ENCODE measurements around the gene CHTOP.

CHTOP gene

DNA sequence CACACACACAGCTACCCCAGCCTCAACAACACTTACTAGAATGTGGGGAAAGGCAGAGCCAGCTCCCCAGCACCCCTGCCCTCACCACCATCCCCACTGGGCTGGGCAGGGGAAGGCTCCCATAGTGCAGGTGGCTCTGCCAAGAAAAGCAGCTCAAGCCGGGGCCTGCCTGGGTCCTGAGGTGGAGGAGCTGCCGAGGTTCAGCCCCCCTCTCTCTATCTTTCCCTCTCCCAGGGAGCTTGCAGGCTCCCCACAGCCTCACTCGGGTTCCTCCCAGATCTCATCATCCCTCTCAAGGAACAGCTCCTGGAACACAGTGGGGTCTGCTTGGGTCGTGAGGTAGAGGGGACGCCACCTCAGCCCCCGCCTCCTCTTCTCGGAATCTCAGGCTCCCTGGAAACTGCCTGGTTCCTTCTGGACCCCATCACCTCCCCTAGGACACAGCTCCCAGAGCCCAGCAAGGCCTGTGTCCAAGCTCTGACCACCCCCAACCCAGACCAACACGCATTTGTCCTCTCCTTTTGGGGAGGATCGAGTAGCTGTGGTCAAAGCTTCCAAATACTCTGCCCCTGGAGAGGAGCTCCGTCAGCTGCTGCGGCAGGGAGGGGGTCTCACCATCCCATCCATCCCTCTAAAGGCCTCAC lies 21.6 kb upstream of the CHTOP start:
- in situ Hi-C loops (cut with HindIII; ENCODE audit: low sequenced_read_pairs): no loop called here

DNA sequence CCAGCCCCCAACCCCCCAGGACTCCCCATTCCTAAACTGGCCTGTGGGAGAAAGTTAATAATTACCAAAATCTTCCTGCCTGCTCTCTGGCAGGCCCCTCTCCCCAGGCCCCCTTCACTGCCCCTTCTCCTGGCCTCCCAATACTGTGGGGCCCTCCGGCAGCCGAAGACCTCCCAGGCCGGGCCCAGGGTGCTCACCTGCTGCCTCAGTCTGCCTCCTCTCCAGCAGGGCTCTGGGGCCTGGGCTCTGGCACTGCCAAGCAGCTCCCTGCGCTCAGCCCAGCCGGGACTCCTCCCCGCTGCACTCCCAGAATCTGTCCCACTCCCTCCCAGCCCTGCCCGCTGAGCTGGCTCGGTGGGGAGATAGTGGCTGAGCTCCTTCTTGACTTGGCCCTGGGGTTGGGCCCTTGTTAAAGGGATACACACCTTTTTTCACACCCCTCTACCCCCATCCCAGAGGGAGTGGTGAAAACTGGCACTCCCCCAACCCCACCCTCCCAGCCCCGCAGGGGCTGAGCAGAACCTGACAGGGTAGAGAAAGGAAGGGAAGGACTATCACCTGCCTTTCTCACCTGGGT lies 21.0 kb upstream of the CHTOP start, which contains the start of gene S100A16:
S100A16 (minus strand) TSS at position 383 of the 577 bp plus-strand sequence. CDS start 4,986 bp downstream, outside the sequence.
- in situ Hi-C loops (cut with HindIII; ENCODE audit: low sequenced_read_pairs): no loop called here

DNA sequence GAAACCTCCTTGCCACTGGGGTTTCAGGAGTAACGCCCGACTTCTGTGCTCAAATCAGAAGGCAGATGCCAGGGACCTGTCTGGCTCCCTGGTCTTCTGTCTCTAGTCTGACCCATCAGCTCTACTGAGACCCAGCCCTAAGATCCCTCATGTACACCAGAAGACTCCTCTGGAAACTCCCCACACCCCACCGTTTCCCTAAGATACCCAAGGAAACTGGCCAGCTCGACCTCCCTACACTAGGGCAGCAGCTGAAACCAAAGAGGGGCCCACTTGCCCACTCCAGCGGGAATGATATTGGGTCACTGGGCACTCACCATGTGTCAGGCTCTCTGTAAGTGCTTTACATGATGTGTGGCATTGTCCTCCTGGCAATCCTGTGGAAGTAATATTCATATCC lies 20.5 kb upstream of the CHTOP start:
- in situ Hi-C loops (cut with HindIII; ENCODE audit: low sequenced_read_pairs): no loop called here

GRCh38 chr1:153614189-153614900 lies 19.5 kb upstream of the CHTOP start:
- in situ Hi-C loops (cut with HindIII; ENCODE audit: low sequenced_read_pairs): no loop called here

GRCh38 chr1:153614906-153615305 lies 19.0 kb upstream of the CHTOP start:
- in situ Hi-C loops (cut with HindIII; ENCODE audit: low sequenced_read_pairs): no loop called here

DNA sequence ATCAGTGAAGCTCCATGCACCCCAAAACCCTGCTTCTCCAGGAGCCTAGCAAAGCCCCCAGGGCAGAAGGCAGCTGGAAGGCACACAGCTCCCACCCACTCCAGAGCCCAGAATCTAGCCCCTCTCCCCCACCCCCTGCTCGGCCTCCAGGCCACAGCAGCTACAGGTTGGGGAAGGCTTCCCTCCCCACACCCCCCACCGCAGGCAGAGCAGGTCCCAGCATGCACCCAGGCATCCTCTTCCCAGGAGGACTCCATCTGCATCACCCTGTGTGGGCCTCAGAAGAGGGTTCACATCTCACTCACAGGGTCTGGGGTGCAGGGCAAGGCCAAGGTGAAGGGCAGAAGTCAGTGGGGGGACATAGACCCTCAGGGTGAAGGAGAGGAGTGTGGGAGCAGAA lies 18.5 kb upstream of the CHTOP start:
- in situ Hi-C loops (cut with HindIII; ENCODE audit: low sequenced_read_pairs): no loop called here

- in situ Hi-C loops (cut with HindIII; ENCODE audit: low sequenced_read_pairs): no loop called here
These were observed 17.5 kb upstream of the CHTOP start, which contains the start of gene S100A14 for GRCh38 chr1:153616144-153616916. Gene S100A14, minus strand, starts transcription at chr1:153616325. Its CDS starts 467 bp downstream, at chr1:153615858.

- in situ Hi-C loops (cut with HindIII; ENCODE audit: low sequenced_read_pairs): no loop called here
These were observed 17.0 kb upstream of the CHTOP start for GRCh38 chr1:153616917-153617311.

DNA sequence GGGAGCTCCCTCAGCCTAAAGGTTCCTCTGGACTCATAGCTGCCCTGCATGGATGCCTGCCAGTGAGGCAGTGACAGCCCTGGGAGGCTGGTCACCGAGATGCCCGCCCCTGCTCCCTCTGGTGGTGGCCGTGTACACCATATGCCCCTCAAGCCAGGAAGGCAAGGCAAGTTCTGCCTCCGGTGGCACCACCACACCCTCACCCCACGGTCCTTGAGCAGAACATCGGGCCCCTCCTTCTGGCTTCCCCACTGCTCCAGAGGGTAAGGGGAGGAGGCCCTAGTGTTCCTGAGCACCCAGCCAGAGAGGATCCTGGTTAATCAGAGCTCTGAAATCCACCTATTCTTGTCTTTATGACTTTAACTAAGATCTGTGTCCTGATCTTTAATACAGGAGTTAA lies 16.2 kb upstream of the CHTOP start:
- in situ Hi-C loops (cut with HindIII; ENCODE audit: low sequenced_read_pairs): no loop called here

- in situ Hi-C loops (cut with HindIII; ENCODE audit: low sequenced_read_pairs): no loop called here
These were observed 14.7 kb upstream of the CHTOP start for GRCh38 chr1:153619171-153619570.

DNA sequence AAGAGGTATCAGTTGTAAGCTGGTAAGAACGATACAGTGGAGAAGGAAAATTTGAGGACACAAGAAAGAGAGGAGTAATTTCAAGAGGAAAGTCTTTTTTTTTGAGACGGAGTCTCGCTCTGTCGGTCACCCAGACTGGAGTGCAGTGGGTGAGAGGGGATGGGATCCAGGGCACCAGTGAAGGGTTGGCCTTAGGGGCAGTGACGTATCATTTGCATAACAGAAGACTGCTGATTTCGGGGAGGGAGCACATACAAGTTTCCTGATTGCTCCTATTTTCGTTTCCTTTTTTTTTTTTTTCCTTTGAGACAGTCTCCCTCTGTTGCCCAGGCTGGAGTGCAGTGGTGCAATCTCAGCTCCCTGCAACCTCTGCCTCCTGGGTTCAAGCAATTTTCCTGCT lies 10.8 kb upstream of the CHTOP start:
- in situ Hi-C loops (cut with HindIII; ENCODE audit: low sequenced_read_pairs): no loop called here

DNA sequence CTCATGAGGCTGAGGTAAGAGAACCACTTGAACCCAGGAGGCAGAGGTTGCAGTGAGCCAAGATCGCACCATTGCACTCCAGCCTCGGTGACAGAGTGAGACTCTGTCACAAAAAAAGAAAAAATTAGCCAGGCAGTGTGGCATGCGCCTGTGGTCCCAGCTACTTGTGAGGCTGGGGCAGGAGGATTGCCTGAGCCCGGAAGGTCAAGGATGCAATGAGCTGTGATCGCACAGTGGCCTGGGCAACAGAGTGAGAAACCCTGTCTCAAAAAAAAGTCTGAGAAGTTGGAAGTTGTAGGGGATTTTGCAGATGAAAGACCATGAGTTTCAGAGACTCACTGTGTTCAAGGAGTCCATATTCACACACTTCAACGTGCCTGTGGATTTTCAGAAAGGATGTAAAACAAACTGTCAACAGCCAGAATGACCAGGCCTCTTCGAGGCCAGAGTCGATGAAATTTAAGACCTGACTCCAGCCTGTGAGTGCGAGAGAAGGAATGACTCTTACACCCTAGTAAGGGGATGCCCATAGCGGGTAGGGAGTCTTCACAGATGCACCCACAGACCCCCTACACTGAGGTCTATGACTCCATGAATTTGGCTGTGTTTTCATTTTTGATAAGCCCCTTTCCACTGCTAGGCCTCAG lies 8.8 kb upstream of the CHTOP start:
- in situ Hi-C loops (cut with HindIII; ENCODE audit: low sequenced_read_pairs): no loop called here

- in situ Hi-C loops (cut with HindIII; ENCODE audit: low sequenced_read_pairs): no loop called here
These were observed 7.4 kb upstream of the CHTOP start for GRCh38 chr1:153626477-153626903.

DNA sequence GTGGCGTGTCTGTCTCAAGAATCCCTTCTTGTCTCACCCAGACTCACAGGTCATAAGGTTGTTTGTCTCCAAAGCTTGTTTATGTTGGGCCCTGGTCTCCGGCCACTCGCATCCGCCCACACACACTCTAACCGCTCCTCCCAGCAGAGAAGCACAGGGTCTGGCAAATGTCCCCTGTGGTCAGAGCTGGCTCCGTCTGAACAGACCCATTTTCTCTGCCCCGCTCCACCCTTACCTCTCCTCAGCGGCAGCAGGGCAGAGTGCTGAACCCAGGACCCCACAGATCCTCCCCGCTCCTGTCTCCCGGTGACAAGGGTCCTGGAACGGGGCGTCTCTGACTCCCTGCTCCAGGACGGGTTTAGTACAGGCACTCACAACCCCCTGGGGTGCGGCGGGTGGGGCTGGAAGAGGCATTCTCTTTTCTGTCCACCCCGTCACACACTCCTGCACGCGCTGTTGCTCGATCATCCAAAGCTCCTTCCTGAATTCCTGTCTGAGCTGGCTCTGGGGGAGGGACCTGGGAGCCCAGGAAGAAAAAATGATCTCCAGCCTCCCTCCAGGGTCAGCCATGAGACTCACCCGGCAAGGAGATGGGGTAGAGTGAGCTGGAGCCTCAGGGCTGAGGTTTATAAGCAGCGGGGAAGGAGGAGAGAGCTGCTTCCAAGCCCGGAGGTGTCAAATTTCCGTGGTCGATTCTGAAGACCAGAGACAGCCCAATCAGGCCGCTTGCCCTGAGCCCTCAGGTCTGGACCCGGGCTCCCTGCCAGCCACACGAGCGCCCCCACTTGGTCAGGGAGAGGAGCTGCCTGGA lies 6.8 kb upstream of the CHTOP start, which contains the start of gene S100A13:
S100A13 (minus strand) TSS at position 602 of the 811 bp plus-strand sequence. CDS start 1,033 bp downstream, outside the sequence.
- in situ Hi-C loops (cut with HindIII; ENCODE audit: low sequenced_read_pairs): no loop called here

DNA sequence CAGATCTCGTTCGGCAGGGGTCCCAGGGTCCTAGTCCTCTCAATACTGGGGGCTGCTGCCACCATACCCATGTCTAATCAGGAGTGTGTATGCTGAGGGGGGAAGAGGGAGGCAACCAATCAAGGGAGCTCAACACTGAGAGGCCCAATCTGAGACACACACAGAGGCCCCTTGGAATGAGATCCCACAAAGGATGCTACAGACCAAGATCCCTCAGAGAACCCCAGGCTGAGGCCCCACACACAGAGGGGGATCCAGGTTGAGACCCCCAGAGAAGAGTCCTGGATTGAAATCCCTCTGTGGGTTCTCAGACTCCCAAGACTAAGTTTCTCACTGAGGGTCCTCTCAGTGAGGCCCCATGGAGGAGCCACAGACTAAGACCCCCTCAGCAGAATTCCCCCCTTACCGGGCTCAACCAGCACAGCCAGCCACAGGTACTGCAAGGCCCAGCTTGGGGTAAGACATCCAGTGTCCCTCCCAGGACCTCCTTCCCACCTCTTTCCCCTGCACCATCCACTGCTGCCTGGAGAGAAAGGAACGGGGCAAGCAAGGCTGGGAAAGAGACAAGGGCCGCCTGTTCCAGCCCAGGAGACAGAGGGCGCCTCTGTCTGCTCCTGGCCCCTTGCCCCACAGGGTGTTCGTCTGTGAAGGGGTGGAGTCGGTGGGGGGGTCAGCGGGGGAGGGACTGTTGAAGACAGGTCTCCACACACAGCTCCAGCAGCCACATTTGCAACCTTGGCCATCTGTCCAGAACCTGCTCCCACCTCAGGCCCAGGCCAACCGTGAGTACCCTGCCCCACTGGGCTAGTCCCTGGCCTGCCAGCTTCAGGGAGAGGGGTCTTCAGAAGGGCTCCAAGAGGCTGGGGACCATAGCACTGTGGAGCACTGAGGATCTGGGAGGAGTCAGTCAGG lies 5.9 kb upstream of the CHTOP start, which contains the start of gene S100A1:
S100A1 (plus strand) TSS at position 720 of the 912 bp plus-strand sequence. CDS start 2,088 bp downstream, outside the sequence.
- in situ Hi-C loops (cut with HindIII; ENCODE audit: low sequenced_read_pairs): no loop called here

- in situ Hi-C loops (cut with HindIII; ENCODE audit: low sequenced_read_pairs): no loop called here
These were observed 5.1 kb upstream of the CHTOP start for GRCh38 chr1:153628638-153629342.

DNA sequence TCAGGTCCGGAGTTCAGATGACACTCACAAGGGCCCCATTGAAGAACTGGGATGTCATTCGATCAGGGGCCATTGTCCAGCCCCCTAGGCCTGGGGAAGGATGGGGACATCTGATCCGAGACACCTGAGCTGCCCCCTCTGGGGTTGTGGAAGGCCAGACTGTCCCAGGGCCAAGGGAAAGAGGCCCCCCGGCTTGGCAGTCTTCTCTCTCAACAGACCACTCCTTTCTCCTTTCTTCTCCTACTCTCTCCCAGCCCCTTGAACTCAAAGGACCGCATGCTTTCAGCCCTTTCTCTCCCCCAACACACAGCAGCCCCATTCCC lies 4.6 kb upstream of the CHTOP start:
- in situ Hi-C loops (cut with HindIII; ENCODE audit: low sequenced_read_pairs): no loop called here

- in situ Hi-C loops (cut with HindIII; ENCODE audit: low sequenced_read_pairs): no loop called here
These were observed 3.9 kb upstream of the CHTOP start for GRCh38 chr1:153629971-153630370.

Measured in DLD1 (cell line).